Skin of body (tissue), 2 donors: ENCODE measurements around the gene TENM3. TPM values are rescaled to one million over a fixed set of nuclear protein-coding genes. Genes with fewer than 3 reads are reported as not detected.

Source experiments
- DNase-seq: peaks from one replicate; lab custom pipeline; 2025; lab: John Stamatoyannopoulos, UW
- total RNA-seq: library from RNA; depleted of rRNA; stranded (reverse); fragments of >200 nt; gene quantifications from one replicate; pipeline ENCODE4 v1.2.3, GENCODE V29; 2014

Gene TENM3
- total RNA-seq, 1 donor from 2014 or later = 10.2 TPM

DNA sequence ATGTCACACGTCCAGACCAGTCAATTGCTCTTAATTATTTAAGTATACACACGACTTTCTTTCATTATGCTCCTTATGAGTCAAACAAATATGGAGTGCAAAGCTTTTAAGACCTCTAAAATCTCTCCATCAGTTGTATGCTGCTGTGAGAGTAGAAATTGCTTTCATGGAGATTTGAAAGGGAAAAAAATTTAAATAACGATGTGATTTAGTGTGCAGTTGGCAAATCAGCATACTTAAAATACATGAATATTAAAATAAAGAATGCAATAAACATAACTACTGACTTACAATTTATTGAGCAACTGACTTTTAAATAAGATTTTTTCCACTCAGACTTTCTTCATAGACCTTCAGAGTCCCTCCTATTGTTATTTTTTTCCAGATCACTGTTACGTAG is 9.0 kb downstream of the TENM3 start:
- DNase-seq = no peak

DNA sequence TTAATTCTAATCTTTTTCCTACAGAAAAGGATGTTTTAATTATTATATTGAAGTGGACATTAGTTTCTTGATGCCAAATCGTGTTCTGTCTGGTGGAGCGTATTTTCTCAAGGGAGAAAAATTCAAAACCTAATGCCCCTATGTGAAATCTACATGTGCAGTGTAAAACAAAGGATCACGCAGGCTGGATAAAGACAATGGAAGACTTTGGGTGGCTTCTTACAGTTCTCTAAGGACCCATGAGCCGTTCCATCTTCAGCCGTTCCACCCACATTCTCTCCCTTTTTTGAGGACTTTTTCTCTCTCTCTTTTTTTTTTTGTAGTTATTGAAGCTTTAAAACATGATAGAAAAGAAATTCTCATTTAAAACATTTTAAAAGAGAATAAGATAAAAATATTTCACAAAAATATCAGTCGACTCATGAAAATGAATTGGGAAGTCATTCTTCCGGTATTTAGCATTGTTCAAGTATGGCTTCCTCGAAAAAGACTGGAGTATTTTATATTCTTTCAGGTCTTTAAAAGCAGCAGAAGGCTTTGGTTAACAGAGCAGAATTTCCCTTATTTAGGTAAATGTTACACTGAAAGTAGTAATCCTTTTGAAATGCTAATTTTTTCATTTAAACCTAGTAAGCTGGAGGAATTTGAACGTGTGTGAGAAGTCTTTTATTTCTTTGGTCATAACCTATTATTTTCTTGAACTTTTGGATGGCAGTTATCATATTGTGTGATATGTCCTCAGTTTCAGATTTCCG is 11.0 kb downstream of the TENM3 start:
- DNase-seq = no peak

GRCh38 chr4:182255441-182256190 is 12.4 kb downstream of the TENM3 start:
- DNase-seq = no peak

DNA sequence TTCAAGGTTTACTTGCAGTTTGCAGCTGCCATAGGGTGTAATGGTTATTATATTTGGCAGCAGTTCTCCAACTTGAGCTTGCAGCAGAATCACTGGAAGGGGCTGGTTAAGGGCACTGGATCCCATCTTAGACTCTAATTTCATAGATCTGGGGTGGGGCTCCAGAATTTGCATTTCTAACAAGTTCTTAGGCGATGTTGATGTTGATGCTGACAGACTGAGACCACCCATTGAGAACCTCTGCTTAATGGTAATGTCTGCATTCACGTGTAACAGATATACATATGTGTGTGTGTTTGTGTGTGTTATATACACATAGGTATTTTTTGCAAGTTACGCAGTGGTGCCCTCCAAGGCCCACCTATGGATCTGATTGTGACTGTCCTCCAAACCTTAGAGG is 13.8 kb downstream of the TENM3 start:
- no peak for DNase-seq

DNA sequence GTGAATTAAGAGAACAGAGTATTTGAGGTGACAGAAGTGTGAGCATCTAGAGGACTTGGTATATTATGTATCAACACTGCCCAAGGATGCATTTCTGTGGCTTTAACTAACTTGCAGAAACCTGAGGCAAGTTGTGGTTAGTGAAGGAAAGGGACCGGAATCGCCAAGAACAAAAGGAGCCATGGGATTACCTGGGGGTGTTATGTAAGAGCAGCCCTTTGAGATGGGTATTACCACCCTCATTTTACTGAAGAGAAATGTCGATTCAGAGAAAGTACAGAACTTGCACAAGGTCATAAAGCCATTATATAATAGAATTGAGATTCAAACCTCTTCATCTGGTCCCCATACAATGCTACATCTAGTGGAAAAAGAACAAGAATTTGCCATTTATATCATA is 14.3 kb downstream of the TENM3 start:
- no peak for DNase-seq

DNA sequence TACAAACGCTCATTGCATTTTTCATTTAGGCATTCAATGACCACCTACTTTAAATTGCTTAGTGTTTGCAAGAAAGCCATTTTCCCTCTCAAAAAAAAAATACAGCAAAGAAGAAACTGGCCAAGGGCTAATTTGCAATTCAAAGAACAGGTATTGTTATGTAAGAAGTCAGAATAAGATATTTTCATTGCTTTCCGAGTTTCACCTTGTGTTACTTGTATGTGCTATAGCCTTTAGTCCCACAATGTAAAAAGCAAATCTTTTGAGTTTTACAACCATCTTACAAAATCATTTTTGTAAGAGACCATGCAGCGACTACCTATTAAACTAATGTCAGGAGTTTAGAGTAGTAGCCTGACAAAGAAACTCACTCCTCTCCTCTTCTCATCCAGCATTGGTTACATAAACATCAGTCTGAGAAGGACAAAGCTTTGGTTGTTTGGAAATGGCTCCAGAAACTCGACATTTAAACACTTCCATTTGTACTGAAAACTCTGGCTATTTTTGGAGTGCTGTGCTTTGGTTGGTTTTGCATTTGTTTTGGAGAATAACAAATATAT is 15.3 kb downstream of the TENM3 start:
- no peak for DNase-seq

GRCh38 chr4:182261651-182262223 is 18.5 kb downstream of the TENM3 start:
- DNase-seq = no peak

- DNase-seq = no peak
These were observed 20.4 kb downstream of the TENM3 start for GRCh38 chr4:182263562-182263961.

DNA sequence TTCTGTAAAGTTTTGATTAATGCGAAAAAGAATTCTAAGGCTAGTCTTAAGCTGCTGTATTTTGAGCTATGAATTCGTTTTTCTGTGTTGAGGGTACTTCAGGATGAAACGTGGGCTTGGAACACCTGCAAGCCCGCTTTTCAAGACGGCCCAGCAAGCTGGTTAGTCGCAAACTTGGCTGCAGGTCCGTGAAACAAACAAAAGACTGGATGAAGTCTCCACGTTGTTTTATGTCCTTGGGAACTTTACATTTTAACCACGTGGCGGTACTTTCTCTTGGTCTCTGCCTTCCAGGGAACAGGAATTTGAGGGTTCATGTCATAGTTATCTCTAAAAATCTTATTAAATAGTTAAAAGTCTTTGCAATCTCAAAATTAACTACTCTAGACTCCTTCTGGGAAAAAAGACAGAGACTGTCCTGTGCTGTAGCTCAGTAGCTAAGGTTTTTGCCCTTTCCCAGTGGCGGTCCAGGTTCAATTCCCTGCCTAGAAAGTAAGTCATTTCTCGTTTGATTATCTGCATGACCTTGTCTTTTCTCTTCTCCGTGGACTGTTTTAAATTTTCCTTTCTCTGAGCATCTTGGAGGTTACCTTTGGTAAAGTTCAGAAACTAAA is 21.0 kb downstream of the TENM3 start:
- DNase-seq = no peak

DNA sequence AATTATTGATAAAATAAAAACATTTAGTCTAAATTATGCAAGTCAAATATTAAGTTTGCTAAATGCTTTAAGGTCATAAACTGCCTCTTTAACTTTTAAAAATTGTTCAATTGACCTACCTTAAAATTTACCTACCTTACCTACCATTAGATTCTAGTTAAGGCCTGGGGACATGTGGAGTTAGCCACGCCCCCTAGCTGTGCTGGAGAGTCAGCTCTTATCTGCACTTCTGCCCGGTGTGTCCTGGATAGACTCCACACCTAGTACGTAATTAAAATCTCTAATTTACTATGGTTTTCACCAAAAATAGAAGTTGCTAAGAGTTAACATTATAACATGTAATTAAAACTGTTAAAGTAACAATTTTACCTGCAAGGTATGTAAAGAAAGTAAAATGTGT is 22.7 kb downstream of the TENM3 start:
- no peak for DNase-seq

GRCh38 chr4:182267048-182267447 is 23.8 kb downstream of the TENM3 start:
- DNase-seq = no peak

- DNase-seq = no peak
These were observed 25.8 kb downstream of the TENM3 start for GRCh38 chr4:182268966-182269365.

- DNase-seq = no peak
These were observed 28.5 kb downstream of the TENM3 start for GRCh38 chr4:182271731-182272130.

- DNase-seq = no peak
These were observed 28.9 kb downstream of the TENM3 start for GRCh38 chr4:182272151-182272550.

DNA sequence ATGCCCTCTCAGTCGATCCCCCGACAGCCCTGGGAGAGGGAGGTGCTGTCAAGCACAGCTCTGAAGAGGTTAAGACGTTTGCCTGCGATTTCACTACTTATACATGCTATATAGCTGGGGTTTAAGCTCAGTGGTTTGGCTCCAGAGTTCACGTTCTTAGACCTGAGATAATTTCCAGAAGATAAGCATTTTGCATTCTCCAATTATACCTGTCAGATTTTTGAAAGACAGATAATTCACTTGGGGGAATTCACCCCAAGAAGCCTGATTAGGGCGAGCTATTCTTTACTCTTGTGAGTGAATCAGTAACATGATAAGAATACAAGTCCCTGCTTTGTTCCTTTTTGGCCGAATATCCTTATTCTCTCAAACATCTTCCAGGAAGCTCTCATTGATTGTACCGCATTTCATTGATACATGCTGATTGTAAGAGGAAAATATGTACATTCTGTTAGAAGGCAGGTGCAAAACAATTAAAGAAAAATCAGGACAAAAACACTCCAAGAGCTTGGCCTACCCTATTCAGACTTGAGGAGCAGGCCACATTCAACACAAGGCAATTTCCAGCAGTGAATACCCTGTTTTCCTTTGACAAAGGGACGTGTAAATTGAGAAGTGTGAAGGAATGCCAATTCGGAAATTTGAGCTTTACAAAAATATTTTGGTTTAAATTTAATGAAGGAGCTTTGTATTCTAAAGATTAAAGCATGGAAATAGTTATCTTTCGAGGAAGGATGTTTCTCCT is 30.2 kb downstream of the TENM3 start:
- no peak for DNase-seq

GRCh38 chr4:182276210-182277109 is 33.3 kb downstream of the TENM3 start:
- DNase-seq = no peak

DNA sequence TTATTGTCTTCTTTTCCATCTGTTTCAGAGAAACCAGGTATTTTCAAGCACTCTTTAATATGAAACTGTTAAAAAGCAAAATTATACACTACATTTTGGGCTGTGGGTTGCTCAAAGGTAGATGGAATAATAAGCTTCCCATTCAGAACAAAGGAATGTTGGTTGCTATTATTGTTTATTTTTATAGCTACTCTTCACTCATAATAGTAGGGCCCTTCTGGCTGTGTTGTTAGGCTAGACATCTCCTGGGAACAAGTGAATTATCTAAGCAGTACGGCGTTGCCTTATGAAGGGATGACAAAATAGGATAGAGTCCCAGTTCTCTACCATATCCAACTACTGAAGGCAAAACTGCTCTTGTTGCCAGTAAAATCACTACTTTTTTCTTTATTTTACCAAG is 34.2 kb downstream of the TENM3 start:
- no peak for DNase-seq

GRCh38 chr4:182278729-182279128 is 35.5 kb downstream of the TENM3 start:
- no peak for DNase-seq

GRCh38 chr4:182280436-182281111 is 37.4 kb downstream of the TENM3 start:
- no peak for DNase-seq

- no peak for DNase-seq
These were observed 42.8 kb downstream of the TENM3 start for GRCh38 chr4:182286035-182286434.
